Measurements from ENCODE around the gene NEO1. TPM values are rescaled to one million over a fixed set of nuclear protein-coding genes. Genes with fewer than 3 reads are reported as not detected.

NEO1 gene
- total RNA-seq, 1 experiment from 2014 or later = 41.8 TPM

- Histone ChIP-seq H2BK20ac (ENCODE audit: low read depth, low read length, poor library complexity, severe bottlenecking) (no peak overlapping the region), H2BK120ac (ENCODE audit: low read depth, low read length, poor library complexity, severe bottlenecking) (no peak overlapping the region), H4K91ac (ENCODE audit: insufficient read length, low read depth, low read length) (no peak overlapping the region), H2BK5ac (ENCODE audit: insufficient read length, low read length) (no peak overlapping the region), H3K56ac (ENCODE audit: insufficient read length, low read depth, low read length) (no peak overlapping the region), H3K4me2 (ENCODE audit: insufficient read depth, insufficient read length, low read length) (peak overlapping the region; percentile 72), H4K8ac (replicated peaks; ENCODE audit: insufficient read length, low read depth, low read length) (no peak overlapping the region), H2BK15ac (ENCODE audit: low read depth, low read length) (no peak overlapping the region), H3K4ac (ENCODE audit: low read depth, low read length) (no peak overlapping the region), H3K9ac (ENCODE audit: extremely low read depth, insufficient read length, low read length) (peak overlapping the region; percentile 79), H2AFZ (ENCODE audit: low read length) (no peak overlapping the region), H3K79me1 (ENCODE audit: insufficient read depth, low read depth, low read length, poor library complexity, severe bottlenecking) (no peaks in the 10 kb centered on the region), H3K4me1 (ENCODE audit: insufficient read depth, low read length) (no peaks in the 10 kb centered on the region), H3K23me2 (ENCODE audit: insufficient read length, low read depth, low read length, poor library complexity, severe bottlenecking) (peaks cover 7% of the 10 kb centered on the region), H4K20me1 (ENCODE audit: control insufficient read depth, insufficient read depth, insufficient read length) (no peaks in the 10 kb centered on the region), H2BK12ac (ENCODE audit: insufficient read length, low read depth, low read length) (no peak overlapping the region), H3K14ac (ENCODE audit: insufficient read depth, low read length) (peak overlapping the region; percentile 92), H2AK5ac (ENCODE audit: insufficient read length, low read length) (no peak overlapping the region), H3K23ac (ENCODE audit: insufficient read length, low read depth, low read length) (no peak overlapping the region), H3K79me2 (ENCODE audit: insufficient read depth, low read length) (peaks cover 3% of the 10 kb centered on the region; the same call in 1 of the 2 replicates), H3K27ac (ENCODE audit: insufficient read length, low read depth, low read length) (no peak overlapping the region), H3T11ph (ENCODE audit: low read length) (no peak overlapping the region), H3K18ac (ENCODE audit: insufficient read length, low read depth, low read length) (peak overlapping the region; percentile 70), H3K9me3 (ENCODE audit: control insufficient read depth, low read depth, low read length) (no peaks in the 10 kb centered on the region), H4K5ac (ENCODE audit: insufficient read length, low read depth, low read length) (no peak overlapping the region), H3K27me3 (ENCODE audit: insufficient read depth, low read length) (no peaks in the 10 kb centered on the region)
- TF ChIP-seq CTCF (conservative IDR thresholded peaks at IDR 0.05) = peak; percentile 45; the same call in 1 of the 3 replicates
- H3K9me3 Mint-ChIP-seq = no peaks in the 10 kb centered on the region; a peak in 1 of 5 replicates
- H3K36me3 Mint-ChIP-seq (ENCODE audit: insufficient read depth in 1 of 3, low read depth in 3 of 3) = no peaks in the 10 kb centered on the region
- H3K27ac Mint-ChIP-seq = peak overlapping the region; percentile 50 to 89 (median 84); a peak in 5 of 7 replicates
- H3K4me1 Mint-ChIP-seq = peaks cover 20 to 24% of the 10 kb centered on the region in 2 experiments
- peak overlapping the region; percentile 93 to 96 for H3K4me3 Mint-ChIP-seq
- DNase-seq = peak; percentile 56
- no peaks in the 10 kb centered on the region; the same call in 1 of the 2 replicates for H3K27me3 Mint-ChIP-seq (ENCODE audit: low read depth)
- WGBS (ENCODE audit: extremely low coverage, insufficient read length, low lambda C conversion rate) = no CpG with 5 or more reads among the region's 61 CpGs
Measured at GRCh38 chr15:73052653-73053397, 562 bp downstream of the NEO1 start.

Measured in H9 (cell line).